GM18499 (cell line): ENCODE measurements around the gene CHAT.
"Not testable (repeated sequence)": the region's sequence is repeated elsewhere in the genome, so short reads cannot be mapped to it uniquely, and the experiment has no call there.

ENCODE experiments used
- ATAC-seq: cut with Tn5 transposase; IDR thresholded peaks from one replicate; pipeline ENCODE4 v1.9.1; 2021; ENCODE audit warnings: moderate number of reproducible peaks; ENCODE audit not compliant: insufficient read depth, unreplicated experiment

The CHAT gene

GRCh38 chr10:49678827-49679479 is 65.1 kb downstream of the CHAT start:
- no peak for ATAC-seq

- no peak for ATAC-seq
Observed at GRCh38 chr10:49679480-49679893, 65.7 kb downstream of the CHAT start, which contains the start of gene C10orf53. TSS of gene C10orf53 (plus strand) at chr10:49679651. CDS start at chr10:49679698, 47 bp downstream.

- not testable (repeated sequence) for ATAC-seq
Observed at GRCh38 chr10:49682449-49682848, 68.6 kb downstream of the CHAT start.

- ATAC-seq, result no peak
Observed at GRCh38 chr10:49682879-49683278, 69.0 kb downstream of the CHAT start.

GRCh38 chr10:49686651-49687050 is 72.8 kb downstream of the CHAT start:
- ATAC-seq, result no peak

- no peak for ATAC-seq
Observed at GRCh38 chr10:49688261-49688846, 74.5 kb downstream of the CHAT start.

GRCh38 chr10:49688920-49689319 is 75.1 kb downstream of the CHAT start:
- ATAC-seq, result no peak

GRCh38 chr10:49689882-49690510 is 76.2 kb downstream of the CHAT start:
- no peak for ATAC-seq

- no peak for ATAC-seq
Observed at GRCh38 chr10:49690698-49691356, 77.0 kb downstream of the CHAT start.

- no peak for ATAC-seq
Observed at GRCh38 chr10:49691588-49691987, 77.8 kb downstream of the CHAT start.

- no peak for ATAC-seq
Observed at GRCh38 chr10:49694466-49694865, 80.6 kb downstream of the CHAT start.

- no peak for ATAC-seq
Observed at GRCh38 chr10:49696311-49696710, 82.5 kb downstream of the CHAT start.

- ATAC-seq, result no peak
Observed at GRCh38 chr10:49698679-49699078, 84.8 kb downstream of the CHAT start.

- ATAC-seq, result no peak
Observed at GRCh38 chr10:49700211-49700610, 86.4 kb downstream of the CHAT start.

GRCh38 chr10:49700997-49701396 is 87.2 kb downstream of the CHAT start:
- no peak for ATAC-seq

- no peak for ATAC-seq
Observed at GRCh38 chr10:49707585-49707984, 93.7 kb downstream of the CHAT start.

- no peak for ATAC-seq
Observed at GRCh38 chr10:49709934-49710333, 96.1 kb downstream of the CHAT start.

- ATAC-seq, result no peak
Observed at GRCh38 chr10:49710966-49711365, 97.1 kb downstream of the CHAT start.

- no peak for ATAC-seq
Observed at GRCh38 chr10:49711481-49711880, 97.6 kb downstream of the CHAT start.

GRCh38 chr10:49713266-49713665 is 99.4 kb downstream of the CHAT start:
- no peak for ATAC-seq
